ENCODE data around the gene HK1.

- TF ChIP-seq, protein P1, sequence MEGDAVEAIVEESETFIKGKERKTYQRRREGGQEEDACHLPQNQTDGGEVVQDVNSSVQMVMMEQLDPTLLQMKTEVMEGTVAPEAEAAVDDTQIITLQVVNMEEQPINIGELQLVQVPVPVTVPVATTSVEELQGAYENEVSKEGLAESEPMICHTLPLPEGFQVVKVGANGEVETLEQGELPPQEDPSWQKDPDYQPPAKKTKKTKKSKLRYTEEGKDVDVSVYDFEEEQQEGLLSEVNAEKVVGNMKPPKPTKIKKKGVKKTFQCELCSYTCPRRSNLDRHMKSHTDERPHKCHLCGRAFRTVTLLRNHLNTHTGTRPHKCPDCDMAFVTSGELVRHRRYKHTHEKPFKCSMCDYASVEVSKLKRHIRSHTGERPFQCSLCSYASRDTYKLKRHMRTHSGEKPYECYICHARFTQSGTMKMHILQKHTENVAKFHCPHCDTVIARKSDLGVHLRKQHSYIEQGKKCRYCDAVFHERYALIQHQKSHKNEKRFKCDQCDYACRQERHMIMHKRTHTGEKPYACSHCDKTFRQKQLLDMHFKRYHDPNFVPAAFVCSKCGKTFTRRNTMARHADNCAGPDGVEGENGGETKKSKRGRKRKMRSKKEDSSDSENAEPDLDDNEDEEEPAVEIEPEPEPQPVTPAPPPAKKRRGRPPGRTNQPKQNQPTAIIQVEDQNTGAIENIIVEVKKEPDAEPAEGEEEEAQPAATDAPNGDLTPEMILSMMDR (IDR thresholded peaks at IDR 0.05; ENCODE audit: low read length), result no peak
- no peak for TF ChIP-seq EZH2 (IDR thresholded peaks at IDR 0.05; ENCODE audit: borderline replicate concordance, low read length)
Observed at GRCh38 chr10:69405221-69405620, 126.9 kb downstream of the HK1 start.
